ENCODE results near the gene PIGL. TPM values are rescaled to one million over a fixed set of nuclear protein-coding genes. Genes with fewer than 3 reads are reported as not detected.
"Not testable (repeated sequence)": the region's sequence is repeated elsewhere in the genome, so short reads cannot be mapped to it uniquely, and the experiment has no call there.

Gene PIGL
- total and polyA plus RNA-seq, 2 donors (not counting 3 experiments of a cell fraction or from before 2014, with no cell fraction given), result 28.6 to 40.8 TPM

- dilution Hi-C loops (cut with MboI; ENCODE audit: extremely low pct_ligation_motif_present, low sequenced_read_pairs) (no loop called here), intact Hi-C loops (cut with micrococcal nuclease) (no loop called here)
- ChIA-PET CTCF (interaction anchor here (0.7 to 1.3 kb wide), 4 partner anchors 11 to 141 kb away, joined by 3 to 4 read pairs (median 3); partner anchors contain the start of gene CENPV), POLR2A (interaction anchor here (0.5 kb wide), 1 partner anchor 9 kb away, joined by 6 read pairs; no protein-coding TSS in a partner anchor)
- Histone ChIP-seq H4K20me1 (replicated peaks; ENCODE audit: control insufficient read depth, extremely low read depth, insufficient read depth, low read length) (no peaks in the 10 kb centered on the region), H3K4me3 (replicated peaks in 1 of 3; ENCODE audit: insufficient read depth in 1 of 3, low read depth in 1 of 3, low read length in 3 of 3) (no peak overlapping the region), H3K36me3 (ENCODE audit: control insufficient read depth in 2 of 2, extremely low read depth in 1 of 2, insufficient read depth in 2 of 2, low read length in 2 of 2) (no peaks in the 10 kb centered on the region), H3K27me3 (ENCODE audit: control insufficient read depth in 2 of 2, insufficient read depth in 2 of 2, low read length in 2 of 2) (no peaks in the 10 kb centered on the region), H3K9ac (replicated peaks; ENCODE audit: extremely low read depth, insufficient read depth, low read length) (no peak overlapping the region), H3K4me2 (ENCODE audit: insufficient read depth, low read length) (no peak overlapping the region), H3K9me1 (replicated peaks; ENCODE audit: control insufficient read depth, extremely low read depth, insufficient read depth, low read length) (no peaks in the 10 kb centered on the region), H3K27ac (ENCODE audit: insufficient read depth, low read depth, low read length) (no peak overlapping the region), H3K79me2 (ENCODE audit: control insufficient read depth, insufficient read depth, low read length) (peaks cover 25% of the 10 kb centered on the region), H3K4me1 (ENCODE audit: control insufficient read depth, extremely low read depth, insufficient read depth, low read length) (peaks cover 8% of the 10 kb centered on the region), H2AFZ (ENCODE audit: low read depth, low read length) (no peak overlapping the region), H3K9me3 (replicated peaks; ENCODE audit: control insufficient read depth, insufficient read depth, low read length) (no peaks in the 10 kb centered on the region)
- TF ChIP-seq MYC (IDR thresholded peaks at IDR 0.05; ENCODE audit: low read depth, low read length), result no peak
- TF ChIP-seq GATA2 (IDR thresholded peaks at IDR 0.05; ENCODE audit: insufficient read depth, insufficient read length, low read depth, low read length), result no peak
- TF ChIP-seq POLR2A (IDR thresholded peaks at IDR 0.05; ENCODE audit: low read depth, low read length), result no peak
- no peak for TF ChIP-seq EZH2 (IDR thresholded peaks at IDR 0.05; ENCODE audit: borderline replicate concordance, low read depth, low read length, severe bottlenecking)
- TF ChIP-seq POLR2AphosphoS5 (IDR thresholded peaks at IDR 0.05; ENCODE audit: insufficient read depth, low read depth, low read length), result no peak
- no peak for TF ChIP-seq JUN (IDR thresholded peaks at IDR 0.05; ENCODE audit: borderline replicate concordance, insufficient read depth, insufficient read length, low read depth)
- no peak for TF ChIP-seq FOS (IDR thresholded peaks at IDR 0.05; ENCODE audit: borderline replicate concordance, insufficient read depth, low read length)
- TF ChIP-seq, protein P1, sequence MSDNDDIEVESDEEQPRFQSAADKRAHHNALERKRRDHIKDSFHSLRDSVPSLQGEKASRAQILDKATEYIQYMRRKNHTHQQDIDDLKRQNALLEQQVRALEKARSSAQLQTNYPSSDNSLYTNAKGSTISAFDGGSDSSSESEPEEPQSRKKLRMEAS (IDR thresholded peaks at IDR 0.05; ENCODE audit: insufficient read depth, insufficient read length), result no peak
- DNase-seq (ENCODE audit: low read depth, low spot score) (no peak), FAIRE-seq (no peak)
- BruUV-seq (replicated peaks), result no TSS peak
These were observed 5.4 kb downstream of the PIGL start for GRCh38 chr17:16222406-16222805.

DNA sequence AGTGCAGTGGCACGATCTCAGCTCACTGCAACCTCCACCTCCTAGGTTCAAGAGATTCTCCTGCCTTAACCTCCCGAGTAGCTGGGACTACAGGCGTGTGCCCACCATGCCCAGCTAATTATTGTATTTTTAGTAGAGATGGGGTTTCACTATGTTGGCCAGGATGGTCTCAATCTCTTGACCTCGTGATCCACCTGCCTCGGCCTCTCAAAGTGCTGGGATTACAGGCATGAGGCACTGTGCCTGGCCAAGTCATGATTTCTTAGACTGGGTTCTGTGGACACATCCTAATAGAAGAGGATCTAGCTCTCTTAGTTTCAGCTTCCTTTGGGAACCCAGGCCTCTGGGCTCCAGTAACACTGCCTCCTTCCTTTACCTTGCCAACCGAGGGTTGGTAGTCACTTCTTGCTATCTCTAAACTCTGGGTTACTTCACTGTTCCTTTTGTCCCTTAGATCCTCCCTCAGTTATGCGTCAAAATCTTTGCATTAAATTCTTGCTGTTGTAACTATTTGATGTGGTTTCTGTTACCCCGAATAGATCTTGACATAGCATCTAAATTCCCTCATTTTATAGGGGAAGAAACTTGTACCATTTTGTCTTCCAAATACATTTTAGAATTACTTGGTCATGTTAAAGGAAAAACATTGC is 13.0 kb downstream of the PIGL start:
- H3K9me1 ChIP-seq (replicated peaks; ENCODE audit: control insufficient read depth, extremely low read depth, insufficient read depth, low read length); H3K4me3 ChIP-seq (replicated peaks in 1 of 3; ENCODE audit: insufficient read depth in 1 of 3, low read depth in 1 of 3, low read length in 3 of 3); POLR2A ChIA-PET; H3K9ac ChIP-seq (replicated peaks; ENCODE audit: extremely low read depth, insufficient read depth, low read length); H4K20me1 ChIP-seq (replicated peaks; ENCODE audit: control insufficient read depth, extremely low read depth, insufficient read depth, low read length); dilution Hi-C loops (cut with MboI; ENCODE audit: extremely low pct_ligation_motif_present, low sequenced_read_pairs); DNase-seq (ENCODE audit: low read depth, low spot score); H3K79me2 ChIP-seq (ENCODE audit: control insufficient read depth, insufficient read depth, low read length); H3K9me3 ChIP-seq (replicated peaks; ENCODE audit: control insufficient read depth, insufficient read depth, low read length); H3K36me3 ChIP-seq (ENCODE audit: control insufficient read depth in 2 of 2, extremely low read depth in 1 of 2, insufficient read depth in 2 of 2, low read length in 2 of 2); BruUV-seq (replicated peaks); H3K4me2 ChIP-seq (ENCODE audit: insufficient read depth, low read length); intact Hi-C loops (cut with micrococcal nuclease); H3K27me3 ChIP-seq (ENCODE audit: control insufficient read depth in 2 of 2, insufficient read depth in 2 of 2, low read length in 2 of 2); H3K4me1 ChIP-seq (ENCODE audit: control insufficient read depth, extremely low read depth, insufficient read depth, low read length); H3K27ac ChIP-seq (ENCODE audit: insufficient read depth, low read depth, low read length); FAIRE-seq; H2AFZ ChIP-seq (ENCODE audit: low read depth, low read length): not testable (repeated sequence)
- CTCF ChIA-PET, result interaction anchor here (1.3 to 1.7 kb wide), 4 partner anchors 13 to 123 kb away, joined by 3 to 8 read pairs (median 5); partner anchors contain the start of genes CENPV and PIGL

Data from endothelial cell of umbilical vein (primary cell).